HG02852 (cell line): ENCODE results near the gene IPCEF1.

Experiments used
- ATAC-seq: cut with Tn5 transposase; IDR thresholded peaks from one replicate; pipeline ENCODE4 v1.9.1; 2021; ENCODE audit warnings: mild to moderate bottlenecking, moderate library complexity; ENCODE audit not compliant: unreplicated experiment

IPCEF1 gene

DNA sequence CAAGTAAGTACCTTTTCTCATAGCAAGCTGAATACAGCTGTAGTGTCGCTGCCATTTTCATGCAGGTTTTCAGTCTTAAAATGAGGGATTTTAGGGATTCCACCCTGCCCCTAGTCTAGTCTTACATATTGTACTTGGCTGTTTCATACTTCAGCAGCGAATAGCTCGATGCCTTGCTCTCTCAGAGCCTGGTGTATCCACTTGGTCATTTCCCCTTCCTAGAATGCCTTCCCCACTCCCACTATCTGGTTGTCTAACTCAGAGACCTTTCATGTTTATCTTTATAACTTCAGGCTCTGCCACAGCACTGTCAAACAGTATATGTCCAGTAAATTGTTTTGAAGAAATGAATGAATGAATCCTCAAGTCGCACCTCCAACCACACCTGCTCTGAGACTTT is 21.1 kb upstream of the IPCEF1 start:
- ATAC-seq = no peak

DNA sequence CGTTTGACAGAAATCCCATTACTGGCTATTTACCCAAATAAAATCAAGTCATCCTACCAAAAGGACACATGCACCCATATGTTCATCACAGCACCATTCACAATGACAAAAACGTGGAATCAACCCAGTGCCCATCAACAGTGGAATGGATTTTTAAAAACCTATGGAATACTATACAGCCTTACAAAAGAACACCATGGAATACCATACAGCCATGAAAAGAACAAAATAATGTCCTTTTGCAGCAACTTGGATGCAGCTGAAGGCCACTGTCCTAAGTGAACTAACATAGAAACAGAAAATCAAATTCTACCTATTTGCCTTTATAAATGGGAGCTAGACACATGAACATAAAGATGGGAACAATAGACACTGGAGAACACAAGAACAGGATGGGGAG is 17.4 kb upstream of the IPCEF1 start:
- ATAC-seq = no peak

DNA sequence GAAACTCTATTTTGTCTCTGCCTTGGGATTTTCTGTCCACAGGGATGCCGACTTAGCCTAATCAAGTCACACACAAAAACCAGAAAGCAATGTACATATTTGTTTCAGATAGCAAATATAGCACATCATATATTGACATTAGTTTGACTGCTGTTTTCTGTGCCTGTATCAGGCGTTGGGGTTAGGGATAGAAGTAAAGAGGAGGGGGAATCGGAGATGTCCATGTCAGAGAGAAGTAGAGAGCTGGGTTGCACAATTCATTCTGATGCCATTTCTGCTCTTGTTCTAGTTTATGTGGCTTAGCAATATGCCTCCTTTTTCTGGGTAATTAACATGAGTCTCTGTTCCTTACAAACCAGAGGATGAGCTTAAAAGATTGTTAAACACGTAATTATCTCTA is 14.7 kb upstream of the IPCEF1 start:
- ATAC-seq = no peak

- ATAC-seq = peak; percentile 52
These were observed 13.9 kb upstream of the IPCEF1 start for GRCh38 chr6:154370545-154370944.

DNA sequence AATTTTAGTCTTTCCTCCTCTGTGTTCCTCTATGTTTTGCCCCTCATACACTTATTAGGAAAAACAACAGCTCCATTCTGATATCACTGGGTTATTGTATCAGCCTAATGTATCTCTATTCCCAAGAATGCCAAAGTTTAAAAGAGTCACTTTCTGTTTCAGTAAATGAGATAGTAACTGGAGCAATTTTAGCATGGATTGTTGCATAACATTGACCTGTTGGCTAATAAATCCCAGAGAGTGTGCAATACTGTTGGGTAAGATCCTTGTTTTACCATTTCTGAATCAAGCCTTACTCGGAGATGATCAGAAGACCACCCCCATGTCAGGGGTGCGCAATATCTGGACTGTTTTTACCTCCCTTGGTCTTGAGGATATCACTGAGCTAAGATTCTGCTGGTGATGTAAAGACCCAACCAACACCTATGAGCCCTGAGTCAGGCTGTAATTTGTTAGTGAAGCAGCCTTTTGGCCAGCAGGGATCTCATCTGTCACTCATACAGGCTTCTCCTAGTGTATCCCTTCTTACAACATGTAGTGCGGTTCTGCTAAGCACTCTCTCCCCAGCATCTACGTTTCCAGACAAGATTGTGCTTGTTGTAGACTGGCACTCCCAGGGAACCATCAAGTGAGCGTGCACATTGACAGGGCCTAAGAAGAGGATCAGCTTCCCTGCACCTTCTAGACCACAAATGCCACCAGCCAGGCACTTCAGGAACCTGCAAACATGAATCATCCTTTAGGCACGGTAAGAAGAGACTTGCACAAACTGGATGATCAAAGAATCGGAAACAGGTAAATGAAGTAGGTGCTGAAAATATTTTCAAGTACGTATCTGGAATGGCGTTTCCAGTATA is 11.5 kb upstream of the IPCEF1 start:
- ATAC-seq = no peak

DNA sequence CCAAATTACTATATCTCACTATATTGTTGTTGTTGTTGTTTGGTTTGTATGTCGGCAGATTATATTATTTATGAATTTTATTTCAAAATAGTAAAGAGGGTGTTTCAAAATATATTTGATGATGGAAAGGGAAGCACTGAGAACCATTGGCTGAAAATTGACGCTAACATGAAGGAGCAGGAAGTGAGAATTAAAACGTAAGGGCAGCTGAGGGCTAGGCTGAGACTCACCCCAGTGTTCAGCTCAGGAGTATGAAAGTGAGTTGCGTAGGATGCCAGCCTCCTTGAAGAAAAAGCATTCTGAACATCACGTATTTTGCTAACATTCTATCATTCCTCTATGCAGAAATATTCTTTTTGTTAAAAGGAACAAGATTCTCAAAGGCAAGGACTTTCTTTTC is 10.7 kb upstream of the IPCEF1 start:
- no peak for ATAC-seq

- ATAC-seq = no peak
These were observed 7.2 kb upstream of the IPCEF1 start for GRCh38 chr6:154363821-154364220.

GRCh38 chr6:154361476-154361875 is 4.9 kb upstream of the IPCEF1 start:
- ATAC-seq = no peak

DNA sequence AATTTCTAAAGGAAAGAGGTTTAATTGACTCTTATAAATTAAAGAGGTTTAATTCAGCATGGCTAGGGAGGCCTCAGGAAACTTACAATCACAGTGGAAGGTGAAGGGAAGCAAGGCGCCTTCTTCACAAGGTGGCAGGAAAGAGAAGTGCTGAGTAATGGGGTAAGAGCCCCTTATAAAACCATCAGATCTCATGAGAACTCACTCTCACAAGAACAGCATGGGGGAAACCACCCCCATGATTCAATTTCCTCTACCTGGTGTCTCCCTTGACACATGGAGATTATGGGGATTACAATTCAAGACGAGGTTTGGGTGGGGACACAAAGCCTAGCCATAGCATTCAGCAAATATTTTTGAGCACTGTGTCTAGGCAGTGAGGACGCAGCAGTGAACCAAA is 3.9 kb upstream of the IPCEF1 start:
- ATAC-seq = no peak

GRCh38 chr6:154359679-154360078 is 3.1 kb upstream of the IPCEF1 start:
- ATAC-seq = no peak

DNA sequence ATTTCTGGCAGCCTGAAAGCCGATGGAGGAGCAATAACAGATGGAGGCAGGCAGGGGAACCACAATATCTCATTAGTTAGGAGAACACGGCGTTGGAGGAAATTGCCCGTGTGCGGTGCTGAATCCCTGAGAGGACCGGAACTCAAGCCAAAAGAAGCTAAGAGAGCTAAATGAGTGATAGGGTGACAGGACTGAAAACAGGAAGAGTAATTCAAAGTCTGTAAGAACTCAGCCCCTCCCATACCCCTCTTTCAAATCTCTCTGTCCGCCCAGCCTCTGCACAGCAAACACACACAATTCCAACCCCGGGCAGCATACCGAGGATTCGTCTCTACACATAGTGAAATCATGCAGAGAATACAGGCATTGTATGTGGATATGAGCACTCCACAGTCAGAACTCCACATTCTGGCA is 2.6 kb upstream of the IPCEF1 start:
- ATAC-seq = no peak

DNA sequence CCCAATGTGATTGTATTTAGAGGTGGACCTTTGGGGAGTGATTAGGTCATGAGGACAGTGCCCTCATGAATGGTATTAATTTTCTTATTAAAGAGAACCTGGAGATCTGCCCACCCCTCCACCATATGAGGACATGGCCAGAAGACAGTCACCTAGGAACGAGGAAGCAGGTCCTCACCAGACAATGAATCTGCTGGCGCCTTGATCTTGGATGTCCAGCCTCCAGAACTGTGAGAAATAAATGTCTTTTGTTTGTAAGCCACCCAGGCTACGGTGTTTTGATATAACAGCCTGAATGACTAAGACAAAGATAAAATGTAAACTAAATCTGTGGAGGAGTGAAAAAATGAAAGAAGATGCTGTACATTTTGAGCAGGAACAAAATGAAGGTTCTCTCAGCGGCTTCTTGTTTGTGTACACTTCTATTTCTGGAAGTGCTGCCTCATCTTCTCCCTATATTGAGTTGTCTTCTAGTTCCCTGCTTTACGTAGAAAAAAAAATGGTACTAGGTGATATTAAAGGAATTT is 1.5 kb upstream of the IPCEF1 start:
- ATAC-seq = no peak

GRCh38 chr6:154356113-154356512 is 490 bp downstream of the IPCEF1 start:
- no peak for ATAC-seq

- no peak for ATAC-seq
These were observed 2.3 kb downstream of the IPCEF1 start for GRCh38 chr6:154354265-154354777.

DNA sequence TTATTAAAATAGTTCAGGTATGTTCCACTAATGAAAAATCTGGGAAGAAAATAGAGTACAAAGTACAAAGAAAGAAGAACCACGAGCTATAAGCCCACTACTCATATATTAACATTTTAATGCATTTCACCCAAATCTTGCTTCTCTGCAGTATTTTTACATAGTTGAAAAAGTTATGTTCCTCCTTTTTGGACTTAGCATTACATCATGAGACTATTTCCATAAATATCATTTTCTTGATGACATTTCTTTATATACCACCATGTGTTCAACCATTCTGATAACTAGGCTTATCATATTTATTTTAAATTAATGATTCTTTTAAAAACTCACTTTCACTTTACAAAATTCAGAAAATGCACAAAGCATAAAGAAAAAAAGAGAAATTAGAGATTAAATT is 3.0 kb downstream of the IPCEF1 start:
- ATAC-seq = no peak

DNA sequence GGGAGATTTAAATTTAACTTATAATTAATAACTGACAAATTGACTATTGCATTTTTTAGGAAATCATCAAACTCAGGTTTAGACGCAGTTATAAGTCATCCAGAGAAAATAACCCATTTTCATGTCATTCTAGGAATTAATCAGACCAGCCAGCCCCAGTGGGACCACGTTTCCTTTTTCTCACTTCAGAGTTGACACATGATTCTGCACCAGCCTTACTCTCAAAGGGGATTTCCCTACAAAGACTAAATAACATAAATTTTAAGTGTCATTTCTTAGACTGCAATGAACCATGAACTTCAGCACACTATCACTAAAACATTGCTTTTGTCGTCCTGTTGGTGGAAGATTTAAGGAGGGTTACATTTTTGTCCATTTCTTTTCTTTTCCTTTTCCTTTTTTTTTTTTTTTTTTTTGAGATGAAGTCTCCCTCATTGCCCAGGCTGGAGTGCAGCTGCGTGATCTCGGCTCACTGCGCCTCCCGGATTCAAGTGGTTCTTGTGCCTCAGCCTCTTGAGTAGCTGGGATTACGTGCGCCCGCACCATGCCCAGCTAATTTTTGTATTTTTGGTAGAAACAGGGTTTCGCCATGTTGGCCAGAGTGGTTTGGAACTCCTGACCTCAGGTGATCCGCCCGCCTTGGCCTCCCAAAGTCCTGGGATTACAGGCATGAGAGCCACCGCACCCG is 3.6 kb downstream of the IPCEF1 start:
- peak; percentile 74 for ATAC-seq

DNA sequence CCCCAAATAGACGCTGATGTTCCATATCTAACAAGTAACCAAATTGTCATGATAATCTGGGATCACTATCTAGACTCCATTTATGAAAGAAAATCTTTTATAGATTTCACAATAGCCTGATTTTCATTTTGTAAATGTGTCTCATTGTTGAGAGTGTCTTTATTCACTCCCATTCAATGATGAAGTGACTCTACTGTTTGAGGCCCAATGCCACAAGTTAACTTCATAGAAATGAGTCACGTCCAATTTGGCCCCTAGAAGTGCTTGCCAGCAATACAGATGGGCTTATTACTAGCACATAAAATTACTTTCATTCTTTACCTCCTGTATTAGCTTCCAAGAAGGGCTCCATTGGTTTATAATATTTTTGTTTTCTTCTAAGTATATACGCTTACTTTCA is 6.3 kb downstream of the IPCEF1 start:
- ATAC-seq = no peak

DNA sequence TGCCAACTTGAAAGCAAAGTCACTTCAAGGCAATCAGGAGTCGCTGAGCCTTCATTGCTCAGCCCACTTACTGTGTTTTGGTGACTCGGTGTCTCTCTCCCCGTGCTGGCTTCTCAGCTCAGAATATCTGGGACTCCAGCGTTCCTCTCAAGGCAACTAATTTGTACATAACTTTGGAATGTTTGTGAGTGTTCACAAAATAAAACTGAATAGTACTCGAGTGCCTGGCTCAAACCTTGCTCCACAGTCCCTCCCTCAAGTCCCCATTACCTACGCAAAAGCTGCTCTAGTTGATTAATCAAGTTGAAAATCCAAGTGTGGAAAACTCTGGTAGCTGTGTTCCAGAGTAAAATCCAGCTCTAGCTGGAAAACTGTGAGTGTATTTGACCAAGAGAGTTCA is 8.6 kb downstream of the IPCEF1 start:
- ATAC-seq = no peak

DNA sequence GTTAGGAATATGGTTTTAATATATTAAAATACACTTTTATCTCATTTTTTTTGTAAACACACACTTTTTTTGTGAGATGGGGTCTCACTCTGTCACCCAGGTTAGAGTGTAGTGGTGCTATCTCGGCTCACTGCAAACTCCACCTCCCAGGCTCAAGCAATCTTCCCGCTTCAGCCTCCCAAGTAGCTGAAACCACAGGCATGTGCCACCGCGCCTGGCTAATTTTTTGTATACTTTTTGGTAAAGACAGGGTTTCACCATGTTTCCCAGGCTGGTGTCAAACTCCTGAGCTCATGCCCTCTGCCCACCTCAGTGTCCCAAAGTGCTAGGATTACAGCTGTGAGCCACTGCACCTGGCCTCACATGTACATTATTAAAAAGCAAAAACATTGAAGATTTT is 10.8 kb downstream of the IPCEF1 start:
- ATAC-seq = no peak

- no peak for ATAC-seq
These were observed 12.9 kb downstream of the IPCEF1 start for GRCh38 chr6:154343473-154344308.

DNA sequence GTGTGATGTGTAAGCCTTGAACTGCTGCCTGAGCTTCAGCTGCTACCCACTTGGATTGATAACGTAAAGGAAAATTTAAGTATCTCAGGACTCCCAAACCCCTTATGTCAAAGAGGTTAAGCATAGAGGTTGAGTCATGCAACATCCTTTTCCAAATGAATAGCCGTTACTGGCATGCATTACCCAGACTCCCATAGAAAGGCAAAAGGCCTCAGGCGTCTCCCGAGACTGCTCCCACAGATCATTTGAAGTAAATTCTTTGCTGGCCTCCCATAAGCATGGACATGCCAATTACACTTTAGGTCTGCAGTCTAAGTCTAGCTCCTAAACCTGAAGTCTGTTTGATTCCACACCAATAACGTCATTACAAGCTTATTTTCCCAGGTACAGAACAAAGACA is 14.7 kb downstream of the IPCEF1 start:
- no peak for ATAC-seq
